ENCODE results near the gene BAIAP2.
A peak's percentile ranks its signal among the peaks of the same experiment; 100 is the strongest.

Gene BAIAP2

GRCh38 chr17:81127526-81128177, 92.7 kb downstream of the BAIAP2 start:
- no peak for DNase-seq (ENCODE audit: low read depth)

DNA sequence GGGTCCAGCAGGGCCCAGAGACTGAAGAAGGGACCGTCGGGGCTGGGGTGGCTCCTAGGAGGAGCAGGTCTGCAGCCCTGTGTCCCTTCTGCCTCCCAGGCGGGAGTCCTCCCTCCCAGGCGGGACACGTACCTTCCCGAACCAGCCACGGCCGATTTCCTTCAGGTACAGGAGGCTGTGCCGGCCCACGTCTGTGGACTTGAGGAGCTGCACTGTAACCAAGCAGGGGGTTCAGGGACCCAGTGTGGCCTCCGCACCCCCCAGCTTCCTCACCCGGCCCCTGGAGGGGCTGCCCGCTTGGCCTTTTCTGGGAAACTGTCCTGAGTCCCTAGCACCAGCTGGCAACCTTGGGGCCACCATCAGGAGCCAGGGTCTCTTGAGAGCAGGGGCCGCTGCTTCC, 93.4 kb downstream of the BAIAP2 start:
- no peak for DNase-seq (ENCODE audit: low read depth)

DNA sequence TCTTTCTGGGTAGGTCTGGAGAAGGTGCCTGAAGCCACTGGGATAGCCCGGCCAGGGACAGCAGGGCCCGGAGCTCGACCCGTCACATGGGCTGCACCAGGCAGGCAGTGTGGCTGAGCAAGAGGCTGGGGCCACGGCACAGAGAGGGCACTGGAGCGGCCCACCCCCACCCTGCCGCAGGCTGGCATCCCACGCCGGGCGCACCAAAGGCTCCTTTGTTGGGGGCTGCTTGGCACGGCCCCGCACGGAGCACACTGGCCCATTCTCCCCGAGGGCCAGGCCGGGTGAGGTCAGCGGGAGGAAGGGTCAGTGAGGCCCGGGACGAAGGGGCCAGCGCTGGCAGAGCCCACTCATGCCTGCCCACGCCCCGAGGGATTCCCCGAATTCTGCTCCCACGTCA, 93.8 kb downstream of the BAIAP2 start:
- DNase-seq (ENCODE audit: low read depth): no peak

- DNase-seq (ENCODE audit: low read depth): no peak
These were observed 94.3 kb downstream of the BAIAP2 start for GRCh38 chr17:81129289-81129688.

GRCh38 chr17:81129711-81130367, 94.9 kb downstream of the BAIAP2 start:
- no peak for DNase-seq (ENCODE audit: low read depth)

- DNase-seq (ENCODE audit: low read depth): no peak
These were observed 95.7 kb downstream of the BAIAP2 start for GRCh38 chr17:81130385-81131361.

- no peak for DNase-seq (ENCODE audit: low read depth)
These were observed 96.7 kb downstream of the BAIAP2 start for GRCh38 chr17:81131486-81132196.

- DNase-seq (ENCODE audit: low read depth): no peak
These were observed 97.2 kb downstream of the BAIAP2 start for GRCh38 chr17:81132197-81132540.

DNA sequence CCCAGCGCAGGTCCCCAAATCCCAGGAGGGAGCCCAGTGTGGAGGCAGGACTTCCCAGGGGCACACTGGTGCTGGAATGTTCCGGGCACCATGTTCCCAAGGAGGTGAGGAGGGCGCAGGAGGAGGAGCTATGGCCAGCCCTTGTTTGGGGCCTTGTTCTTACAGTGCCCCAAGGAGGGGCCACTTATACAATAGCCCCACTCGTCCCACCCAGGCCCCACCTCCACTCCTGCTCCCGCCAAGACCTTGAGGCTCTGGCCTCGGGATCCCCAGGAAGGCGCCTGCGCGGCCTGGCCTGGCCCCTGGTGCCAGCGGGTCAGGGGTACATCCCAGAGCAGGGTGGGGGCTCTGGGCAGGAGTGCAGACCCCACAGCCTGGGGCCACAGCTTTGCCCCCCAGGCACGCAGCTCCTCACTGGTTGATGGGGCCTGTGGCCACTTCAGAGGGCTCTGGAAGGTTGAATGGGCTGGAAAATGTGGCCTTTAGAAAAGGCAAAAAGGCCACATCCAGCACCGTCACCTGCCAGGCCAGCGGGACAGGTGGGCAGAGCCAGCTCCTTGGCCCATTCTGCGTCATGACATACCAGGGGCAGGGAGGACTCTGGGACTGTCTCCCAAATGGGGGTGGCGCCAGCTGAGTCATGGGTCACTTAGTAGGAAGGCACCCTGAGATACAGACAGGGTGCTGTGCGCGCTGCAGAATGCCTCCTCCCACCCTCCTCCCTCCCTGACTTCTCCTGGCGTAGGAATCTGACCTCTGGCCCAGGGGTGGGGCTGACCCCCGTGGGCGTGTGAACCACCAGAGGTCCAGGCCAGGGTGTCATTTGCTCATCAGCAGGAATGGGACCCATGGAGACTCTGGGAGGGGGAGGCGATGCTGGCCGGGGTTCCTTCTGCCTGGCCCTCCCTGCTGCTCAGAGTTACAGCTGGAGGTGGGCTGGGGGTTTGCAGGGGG, 98.1 kb downstream of the BAIAP2 start:
- DNase-seq (ENCODE audit: low read depth): no peak

GRCh38 chr17:81134064-81134781, 99.3 kb downstream of the BAIAP2 start:
- no peak for DNase-seq (ENCODE audit: low read depth)

GRCh38 chr17:81135505-81136278, 100.7 kb downstream of the BAIAP2 start:
- DNase-seq (ENCODE audit: low read depth): no peak

GRCh38 chr17:81136366-81136765, 101.4 kb downstream of the BAIAP2 start:
- no peak for DNase-seq (ENCODE audit: low read depth)

DNA sequence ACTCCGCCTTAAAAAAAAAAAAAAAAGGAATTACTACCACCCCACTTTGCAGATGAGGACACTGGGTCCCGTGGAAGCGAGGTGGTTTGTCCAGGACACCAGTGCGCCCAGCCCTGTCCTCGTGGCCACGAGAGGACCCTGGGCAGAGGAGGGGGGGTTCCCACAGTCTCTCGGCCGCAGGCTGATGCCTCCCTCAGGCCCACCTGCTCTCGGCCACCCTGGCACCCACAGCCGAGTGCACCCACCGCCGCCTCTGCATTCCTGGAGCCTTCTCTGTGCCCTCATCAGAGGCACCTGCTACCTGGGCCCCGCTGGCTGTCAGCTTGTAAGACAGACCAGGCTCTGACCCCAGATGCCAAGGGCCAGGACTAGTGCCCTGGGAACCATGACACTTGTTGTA, 102.3 kb downstream of the BAIAP2 start:
- DNase-seq (ENCODE audit: low read depth): no peak

- no peak for DNase-seq (ENCODE audit: low read depth)
These were observed 103.1 kb downstream of the BAIAP2 start for GRCh38 chr17:81138083-81138482.

DNA sequence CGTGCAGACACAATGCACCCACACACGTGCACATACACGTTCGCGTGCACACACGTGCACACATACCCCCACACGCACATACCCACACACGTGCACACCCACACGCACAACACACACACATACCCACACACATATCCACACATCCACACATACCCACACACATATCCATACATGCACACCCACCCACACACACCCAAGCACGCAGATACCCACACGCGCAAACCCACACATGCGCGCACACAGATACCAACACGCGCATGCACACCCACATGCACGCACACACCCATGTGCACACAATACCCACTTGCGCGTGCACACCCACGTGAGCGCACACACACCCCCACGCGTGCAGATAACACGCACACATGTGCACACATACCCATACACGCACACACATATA, 103.5 kb downstream of the BAIAP2 start:
- no peak for DNase-seq (ENCODE audit: low read depth)

DNA sequence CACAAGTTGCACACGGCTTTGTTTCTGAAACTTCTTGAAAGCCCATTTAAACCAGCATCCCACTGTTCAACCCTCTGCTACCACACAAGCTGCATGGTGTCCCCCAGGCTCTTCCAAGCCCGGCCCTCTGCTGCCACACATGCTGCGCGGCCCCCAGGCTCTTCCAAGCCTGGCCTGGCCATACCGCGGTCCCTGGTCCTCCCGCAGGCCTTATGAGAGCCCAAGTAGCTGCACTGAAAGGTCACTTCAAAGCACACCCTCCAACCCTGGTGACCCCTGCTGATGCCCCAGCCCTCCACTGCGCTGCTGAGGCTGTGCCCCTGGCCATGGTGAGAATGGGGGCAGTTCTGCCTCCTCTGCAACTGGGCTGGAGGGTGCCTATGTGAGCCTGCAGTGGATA, 104.5 kb downstream of the BAIAP2 start:
- DNase-seq (ENCODE audit: low read depth): no peak

DNA sequence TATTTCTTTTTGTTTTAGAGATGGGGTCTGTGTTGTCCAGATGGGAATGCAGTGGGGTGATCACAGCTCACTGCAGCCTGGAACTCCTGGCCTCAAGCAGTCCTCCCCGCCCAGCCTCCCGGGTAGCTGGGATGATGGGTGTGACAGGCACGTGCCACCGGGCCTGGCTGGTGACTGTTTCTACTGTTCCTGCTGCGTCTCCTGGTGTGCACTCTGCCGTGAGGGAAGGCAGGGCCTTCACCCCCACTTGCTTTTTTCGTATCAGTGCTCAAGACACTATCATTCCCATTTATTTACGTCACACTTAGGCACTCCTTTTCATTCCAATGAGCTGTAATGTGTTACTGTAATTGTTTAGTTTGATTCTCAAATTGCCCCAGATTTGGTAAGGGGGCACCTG, 105.1 kb downstream of the BAIAP2 start:
- no peak for DNase-seq (ENCODE audit: low read depth)

DNA sequence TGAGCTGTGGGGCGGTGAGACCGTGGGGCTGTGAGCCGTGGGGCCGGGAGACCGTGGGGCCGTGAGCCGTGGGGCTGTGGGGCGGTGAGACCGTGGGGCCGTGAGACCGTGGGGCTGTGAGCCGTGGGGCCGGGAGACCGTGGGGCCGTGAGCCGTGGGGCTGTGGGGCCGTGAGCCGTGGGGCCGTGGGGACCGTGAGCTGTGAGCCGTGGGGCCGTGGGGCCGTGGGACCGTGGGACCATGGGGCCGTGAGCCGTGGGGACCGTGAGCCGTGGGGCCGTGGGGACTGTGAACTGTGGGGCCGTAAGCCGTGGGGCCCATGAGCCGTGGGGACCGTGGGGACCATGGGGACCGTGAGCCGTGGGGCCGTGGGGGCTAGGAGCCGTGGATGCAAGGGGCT, 105.7 kb downstream of the BAIAP2 start:
- DNase-seq (ENCODE audit: low read depth): no peak

DNA sequence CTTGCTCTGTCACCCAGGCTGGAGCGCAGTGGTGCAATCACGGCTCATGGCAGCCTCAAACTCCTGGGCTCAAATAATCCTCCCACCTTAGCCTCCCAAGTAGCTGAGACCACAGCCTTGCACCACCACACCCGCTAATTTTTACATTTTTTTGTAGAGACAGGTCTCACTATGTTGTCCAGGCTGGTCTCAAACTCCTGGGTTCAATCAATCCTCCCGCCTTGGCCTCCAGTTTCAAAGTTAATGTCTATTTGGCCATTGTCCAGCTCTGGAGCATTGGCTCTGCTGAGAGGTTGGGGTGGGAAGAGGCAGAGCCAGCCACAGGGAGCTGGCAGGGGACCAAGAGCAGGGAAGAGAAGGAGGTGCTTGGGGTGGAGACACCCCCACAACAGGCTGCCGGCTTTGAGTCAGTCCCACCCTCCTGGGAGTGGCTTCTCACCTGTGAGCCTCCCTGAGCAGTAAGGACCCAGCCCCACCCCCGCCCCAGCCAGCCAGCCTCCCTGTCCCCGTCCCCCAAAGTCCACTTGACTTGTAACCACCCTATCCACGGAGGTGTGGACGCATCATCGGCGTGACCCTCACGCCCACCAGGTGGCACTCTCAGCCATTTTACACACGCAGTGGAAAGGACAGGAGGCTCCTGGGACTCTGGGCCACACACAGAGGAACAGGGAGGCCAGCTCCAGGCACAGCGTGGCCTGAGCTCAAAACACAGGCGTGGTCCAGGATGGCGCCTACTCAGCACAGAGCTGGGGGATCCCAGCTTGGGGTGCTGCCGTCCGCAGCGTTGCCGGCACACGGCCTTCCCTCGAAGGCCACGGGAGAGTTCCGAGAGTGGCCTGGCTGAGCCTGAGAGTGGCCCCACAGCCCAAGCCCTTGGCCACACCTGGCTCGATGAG, 107.6 kb downstream of the BAIAP2 start:
- peak; percentile 47 for DNase-seq (ENCODE audit: low read depth)
